ENCODE measurements around the gene MNDA. TPM values are rescaled to one million over a fixed set of nuclear protein-coding genes. Genes with fewer than 3 reads are reported as not detected.

MNDA gene
- total RNA-seq, 6 experiments from 2014 or later, result not detected

DNA sequence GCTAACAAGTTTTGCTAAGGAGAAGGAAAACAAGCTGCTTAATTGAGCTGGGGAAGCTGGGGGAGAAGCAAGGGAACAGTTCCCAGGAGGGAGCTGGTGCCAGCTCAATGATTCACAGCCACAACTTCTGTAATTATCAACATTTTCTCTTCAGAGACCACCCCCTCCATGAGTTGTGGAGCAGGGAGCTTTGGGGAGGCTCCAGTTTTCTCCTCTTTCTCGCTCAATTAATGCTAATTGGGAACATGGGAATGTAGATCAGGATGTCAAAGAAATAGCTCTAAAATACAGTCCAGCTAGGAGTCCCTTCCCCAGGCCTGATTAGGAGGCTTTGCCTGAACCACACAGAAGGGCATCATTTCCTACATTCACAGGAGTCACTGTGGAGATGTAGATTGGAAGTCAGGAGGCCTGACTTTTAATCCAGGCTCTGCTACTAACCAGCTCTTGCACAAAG, 12.1 kb upstream of the MNDA start:
- Mint-ChIP-seq H3K36me3 (ENCODE audit: low read depth) (no peaks in the 10 kb centered on the region), H3K9me3 (peaks cover 34% of the 10 kb centered on the region), H3K4me1 (ENCODE audit: low read depth) (no peaks in the 10 kb centered on the region), H3K4me3 (no peak overlapping the region), H3K27me3 (ENCODE audit: insufficient read depth) (no peaks in the 10 kb centered on the region), H3K27ac (no peak overlapping the region)
- no peak for TF ChIP-seq CTCF (IDR thresholded peaks at IDR 0.05)
- no peak for DNase-seq

GRCh38 chr1:158819461-158820443, 11.4 kb upstream of the MNDA start:
- TF ChIP-seq CTCF (IDR thresholded peaks at IDR 0.05), result no peak
- Mint-ChIP-seq H3K27me3 (ENCODE audit: insufficient read depth) (no peaks in the 10 kb centered on the region), H3K4me1 (ENCODE audit: low read depth) (no peaks in the 10 kb centered on the region), H3K4me3 (no peak overlapping the region), H3K9me3 (peaks cover 41% of the 10 kb centered on the region), H3K36me3 (ENCODE audit: low read depth) (no peaks in the 10 kb centered on the region), H3K27ac (no peak overlapping the region)
- no peak for DNase-seq

- Mint-ChIP-seq H3K27ac (no peak overlapping the region), H3K4me3 (no peak overlapping the region), H3K27me3 (ENCODE audit: insufficient read depth) (no peaks in the 10 kb centered on the region), H3K36me3 (ENCODE audit: low read depth) (no peaks in the 10 kb centered on the region), H3K9me3 (peaks cover 42% of the 10 kb centered on the region), H3K4me1 (ENCODE audit: low read depth) (no peaks in the 10 kb centered on the region)
- DNase-seq, result no peak
- no peak for TF ChIP-seq CTCF (IDR thresholded peaks at IDR 0.05)
Observed at GRCh38 chr1:158821723-158822122, 9.4 kb upstream of the MNDA start.

- Mint-ChIP-seq H3K36me3 (ENCODE audit: low read depth) (no peaks in the 10 kb centered on the region; the same call in 1 of the 2 replicates), H3K4me1 (ENCODE audit: low read depth) (no peaks in the 10 kb centered on the region), H3K9me3 (peaks cover 33% of the 10 kb centered on the region), H3K27me3 (ENCODE audit: insufficient read depth) (no peaks in the 10 kb centered on the region), H3K27ac (no peak overlapping the region), H3K4me3 (no peak overlapping the region)
- DNase-seq, result no peak
- no peak for TF ChIP-seq CTCF (IDR thresholded peaks at IDR 0.05)
Observed at GRCh38 chr1:158830074-158830677, 975 bp upstream of the MNDA start.

DNA sequence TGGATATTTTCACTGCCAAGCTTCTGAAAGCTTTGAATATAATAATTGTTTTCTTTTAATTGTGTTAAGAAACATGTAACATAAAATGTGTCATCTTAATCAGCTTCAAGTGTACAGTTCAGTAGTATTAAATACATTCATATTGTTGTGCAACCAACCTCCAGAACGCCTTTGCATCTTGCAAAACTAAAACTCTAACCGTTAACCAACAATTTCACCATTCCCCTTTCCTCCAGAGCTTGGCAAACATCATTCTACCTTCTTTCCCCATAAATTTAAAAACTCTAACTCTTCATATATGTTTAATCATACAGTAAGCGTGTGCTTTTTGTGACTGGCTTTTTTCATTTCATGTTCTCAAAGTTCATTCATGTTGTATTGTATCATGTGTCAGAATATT, 2.1 kb downstream of the MNDA start:
- Mint-ChIP-seq H3K27me3 (ENCODE audit: insufficient read depth) (no peaks in the 10 kb centered on the region), H3K36me3 (ENCODE audit: low read depth) (no peaks in the 10 kb centered on the region; the same call in 1 of the 2 replicates)
- DNase-seq, result no peak

More for the DNA sequence above, 2.1 kb downstream of the MNDA start:
- Mint-ChIP-seq H3K4me1 (ENCODE audit: low read depth) (no peaks in the 10 kb centered on the region), H3K4me3 (no peak overlapping the region), H3K27ac (no peak overlapping the region), H3K9me3 (peaks cover 23% of the 10 kb centered on the region)
- TF ChIP-seq CTCF (IDR thresholded peaks at IDR 0.05), result no peak
